Measurements from ENCODE around the gene ADSS1. TPM values are rescaled to one million over a fixed set of nuclear protein-coding genes. Genes with fewer than 3 reads are reported as not detected.

ADSS1 gene
- total and polyA plus RNA-seq, 4 donors = 1.8 to 18.8 (median 12.2) TPM

GRCh38 chr14:104774453-104775072 is 50.5 kb downstream of the ADSS1 start:
- DNase-seq (ENCODE audit: low spot score) = no peak
- H3K27ac ChIP-seq (ENCODE audit: low read depth in 1 of 2, low read length in 2 of 2) = no peak overlapping the region
- WGBS = 89% methylated on average over 20 of the region's 20 CpGs
- TF ChIP-seq YY1 (IDR thresholded peaks at IDR 0.05) (no peak), TAF1 (conservative IDR thresholded peaks at IDR 0.05) (no peak), JUND (IDR thresholded peaks at IDR 0.05) (no peak), NR2F2 (IDR thresholded peaks at IDR 0.05) (no peak), HNF4A (conservative IDR thresholded peaks at IDR 0.05) (no peak)
- H3K4me3 ChIP-seq (ENCODE audit: low read depth in 1 of 3, low read length in 3 of 3) = no peak overlapping the region
- no peaks in the 10 kb centered on the region for H3K27me3 ChIP-seq (ENCODE audit: control insufficient read depth in 4 of 4, insufficient read depth in 4 of 4, low read length in 3 of 4)
- peaks cover 0 to 2% (median 0%) of the 10 kb centered on the region in 4 donors for H3K4me1 ChIP-seq (ENCODE audit: control insufficient read depth in 4 of 4, insufficient read depth in 4 of 4, low read length in 3 of 4)
- no peak overlapping the region for H3K9ac ChIP-seq (ENCODE audit: low read depth in 1 of 2, low read length in 2 of 2)
- peaks cover 20 to 64% (median 26%) of the 10 kb centered on the region in 4 donors for H3K36me3 ChIP-seq (ENCODE audit: control insufficient read depth in 4 of 4, insufficient read depth in 3 of 4, low read depth in 1 of 4, low read length in 3 of 4)
- H3K9me3 ChIP-seq (ENCODE audit: control insufficient read depth in 4 of 4, low read length in 3 of 4) = no peaks in the 10 kb centered on the region

- WGBS = 94% methylated on average over 13 of the region's 13 CpGs
- Histone ChIP-seq H3K4me3 (ENCODE audit: low read depth in 1 of 3, low read length in 3 of 3) (no peak overlapping the region), H3K27ac (ENCODE audit: low read depth in 1 of 2, low read length in 2 of 2) (no peak overlapping the region), H3K9me3 (ENCODE audit: control insufficient read depth in 4 of 4, low read length in 3 of 4) (no peaks in the 10 kb centered on the region), H3K27me3 (ENCODE audit: control insufficient read depth in 4 of 4, insufficient read depth in 4 of 4, low read length in 3 of 4) (no peaks in the 10 kb centered on the region), H3K9ac (ENCODE audit: low read depth in 1 of 2, low read length in 2 of 2) (no peak overlapping the region), H3K4me1 (ENCODE audit: control insufficient read depth in 4 of 4, insufficient read depth in 4 of 4, low read length in 3 of 4) (no peaks in the 10 kb centered on the region), H3K36me3 (ENCODE audit: control insufficient read depth in 4 of 4, insufficient read depth in 3 of 4, low read depth in 1 of 4, low read length in 3 of 4) (peaks cover 20 to 68% (median 28%) of the 10 kb centered on the region in 4 donors)
- DNase-seq (ENCODE audit: low spot score) = no peak
- TF ChIP-seq NR2F2 (IDR thresholded peaks at IDR 0.05) (no peak), HNF4G (IDR thresholded peaks at IDR 0.05) (no peak), GABPA (IDR thresholded peaks at IDR 0.05 in 1 of 2, conservative IDR thresholded peaks at IDR 0.05 in 1 of 2) (no peak), SP1 (IDR thresholded peaks at IDR 0.05) (no peak), JUND (IDR thresholded peaks at IDR 0.05) (no peak), YY1 (IDR thresholded peaks at IDR 0.05) (no peak), HNF4A (conservative IDR thresholded peaks at IDR 0.05) (no peak), EGR1 (IDR thresholded peaks at IDR 0.05; ENCODE audit: low read depth in 2 of 2) (no peak)
Measured at GRCh38 chr14:104775073-104775489, 51.1 kb downstream of the ADSS1 start.

- TF ChIP-seq YY1 (IDR thresholded peaks at IDR 0.05) (no peak), SP1 (IDR thresholded peaks at IDR 0.05) (no peak), REST (IDR thresholded peaks at IDR 0.05) (no peak), GABPA (IDR thresholded peaks at IDR 0.05 in 1 of 2, conservative IDR thresholded peaks at IDR 0.05 in 1 of 2) (no peak), RXRA (IDR thresholded peaks at IDR 0.05) (no peak), EGR1 (IDR thresholded peaks at IDR 0.05; ENCODE audit: low read depth in 2 of 2) (no peak), ZBTB33 (IDR thresholded peaks at IDR 0.05) (no peak), FOXA1 (IDR thresholded peaks at IDR 0.05) (no peak)
- 97% methylated on average over 15 of the region's 15 CpGs for WGBS
- no peak overlapping the region for H3K9ac ChIP-seq (ENCODE audit: low read depth in 1 of 2, low read length in 2 of 2)
- no peaks in the 10 kb centered on the region for H3K9me3 ChIP-seq (ENCODE audit: control insufficient read depth in 4 of 4, low read length in 3 of 4)
- no peak overlapping the region for H3K4me3 ChIP-seq (ENCODE audit: low read depth in 1 of 3, low read length in 3 of 3)
- peaks cover 13 to 67% (median 27%) of the 10 kb centered on the region in 4 donors for H3K36me3 ChIP-seq (ENCODE audit: control insufficient read depth in 4 of 4, insufficient read depth in 3 of 4, low read depth in 1 of 4, low read length in 3 of 4)
- no peaks in the 10 kb centered on the region for H3K4me1 ChIP-seq (ENCODE audit: control insufficient read depth in 4 of 4, insufficient read depth in 4 of 4, low read length in 3 of 4)
- no peaks in the 10 kb centered on the region for H3K27me3 ChIP-seq (ENCODE audit: control insufficient read depth in 4 of 4, insufficient read depth in 4 of 4, low read length in 3 of 4)
- no peak overlapping the region for H3K27ac ChIP-seq (ENCODE audit: low read depth in 1 of 2, low read length in 2 of 2)
- DNase-seq (ENCODE audit: low spot score) = no peak
Measured at GRCh38 chr14:104776481-104776880, 52.5 kb downstream of the ADSS1 start.
